Kidney epithelial cell (primary cell): ENCODE measurements around the gene DRC3. TPM values are rescaled to one million over a fixed set of nuclear protein-coding genes. Genes with fewer than 3 reads are reported as not detected.

Experiments
- DNase-seq: peaks from one replicate; pipeline ENCODE4 v3.0.0-alpha.2; 2010; ENCODE audit warnings: low read depth
- H3K27me3 ChIP-seq: 2 replicates; pipeline ENCODE4 v1.6.0; 2011; ENCODE audit warnings: low read length; ENCODE audit not compliant: control insufficient read depth, insufficient read depth
- H3K36me3 ChIP-seq: 2 replicates; pipeline ENCODE4 v1.5.1; 2011; ENCODE audit warnings: low read length; ENCODE audit not compliant: control insufficient read depth, insufficient read depth
- H3K4me3 ChIP-seq: 2 replicates; pipeline ENCODE4 v1.5.1; 2011; ENCODE audit warnings: low read depth, mild to moderate bottlenecking, control low read depth, low read length
- CTCF ChIP-seq: IDR thresholded peaks from 2 replicates; pipeline ENCODE4 v1.5.1; 2011; ENCODE audit warnings: mild to moderate bottlenecking, moderate library complexity, low read length, control low read depth, inconsistent platforms; ENCODE audit not compliant: insufficient read depth, poor library complexity, severe bottlenecking
- total RNA-seq: library from RNA; depleted of rRNA; stranded (reverse); fragments of >200 nt; gene quantifications from 2 replicates; pipeline ENCODE4 v1.2.3, GENCODE V29; 2015

The DRC3 gene
- total RNA-seq, 1 donor from 2014 or later: 3.9 TPM

GRCh38 chr17:17928398-17929287 is 44.0 kb upstream of the DRC3 start:
- H3K27me3 ChIP-seq: no peaks in the 10 kb centered on the region
- no peaks in the 10 kb centered on the region for H3K36me3 ChIP-seq
- TF ChIP-seq CTCF: no peak
- no peak overlapping the region for H3K4me3 ChIP-seq
- no peak for DNase-seq

GRCh38 chr17:17929655-17930380 is 42.8 kb upstream of the DRC3 start:
- no peak for TF ChIP-seq CTCF
- no peaks in the 10 kb centered on the region for H3K27me3 ChIP-seq
- H3K36me3 ChIP-seq: no peaks in the 10 kb centered on the region
- H3K4me3 ChIP-seq: no peak overlapping the region
- no peak for DNase-seq

GRCh38 chr17:17930674-17931073 is 42.0 kb upstream of the DRC3 start:
- Histone ChIP-seq H3K36me3 (no peaks in the 10 kb centered on the region), H3K4me3 (no peak overlapping the region), H3K27me3 (no peaks in the 10 kb centered on the region)
- no peak for TF ChIP-seq CTCF
- DNase-seq: no peak

GRCh38 chr17:17931159-17931558 is 41.5 kb upstream of the DRC3 start:
- no peaks in the 10 kb centered on the region for H3K27me3 ChIP-seq
- DNase-seq: no peak
- no peaks in the 10 kb centered on the region for H3K36me3 ChIP-seq
- no peak for TF ChIP-seq CTCF
- H3K4me3 ChIP-seq: no peak overlapping the region

GRCh38 chr17:17933775-17934174 is 38.9 kb upstream of the DRC3 start:
- no peak overlapping the region for H3K4me3 ChIP-seq
- no peaks in the 10 kb centered on the region for H3K36me3 ChIP-seq
- TF ChIP-seq CTCF: no peak
- H3K27me3 ChIP-seq: no peaks in the 10 kb centered on the region
- no peak for DNase-seq
